ENCODE results near the gene BIN1.
"Not testable (repeated sequence)": the region's sequence is repeated elsewhere in the genome, so short reads cannot be mapped to it uniquely, and the experiment has no call there.

Gene BIN1

GRCh38 chr2:127037476-127037875 lies 69.5 kb downstream of the BIN1 start:
- TF ChIP-seq CTCF (IDR thresholded peaks at IDR 0.05): no peak
- H3K27ac ChIP-seq: no peak overlapping the region
- no peak overlapping the region for H3K4me3 ChIP-seq
- no peaks in the 10 kb centered on the region for H3K27me3 ChIP-seq
- no peaks in the 10 kb centered on the region for H3K9me3 ChIP-seq
- intact Hi-C loops (cut with DNase I; ENCODE audit: low total_unique reads): no loop called here
- DNase-seq: no peak
- H3K4me1 ChIP-seq: no peaks in the 10 kb centered on the region
- no peaks in the 10 kb centered on the region for H3K36me3 ChIP-seq

GRCh38 chr2:127034883-127035611 lies 71.9 kb downstream of the BIN1 start:
- intact Hi-C loops (cut with DNase I; ENCODE audit: low total_unique reads): no loop called here
- Histone ChIP-seq H3K9me3 (no peaks in the 10 kb centered on the region), H3K27me3 (peaks cover 0 to 7% of the 10 kb centered on the region in 2 donors), H3K4me3 (no peak overlapping the region), H3K4me1 (no peaks in the 10 kb centered on the region), H3K27ac (no peak overlapping the region), H3K36me3 (no peaks in the 10 kb centered on the region)
- no peak for TF ChIP-seq CTCF (IDR thresholded peaks at IDR 0.05)
- no peak for DNase-seq

- H3K4me1 ChIP-seq: no peaks in the 10 kb centered on the region
- no peak overlapping the region for H3K4me3 ChIP-seq
- H3K9me3 ChIP-seq: no peaks in the 10 kb centered on the region
- no peak overlapping the region for H3K27ac ChIP-seq
- TF ChIP-seq CTCF (IDR thresholded peaks at IDR 0.05): no peak
- peaks cover 0 to 7% of the 10 kb centered on the region in 2 donors for H3K27me3 ChIP-seq
- no peak for DNase-seq
- no peaks in the 10 kb centered on the region for H3K36me3 ChIP-seq
- intact Hi-C loops (cut with DNase I; ENCODE audit: low total_unique reads): no loop called here
These were observed 72.9 kb downstream of the BIN1 start for GRCh38 chr2:127034051-127034450.

- Histone ChIP-seq H3K9me3 (no peaks in the 10 kb centered on the region), H3K36me3 (no peaks in the 10 kb centered on the region), H3K4me3 (no peak overlapping the region), H3K27me3 (peaks cover 0 to 10% of the 10 kb centered on the region in 2 donors), H3K4me1 (no peaks in the 10 kb centered on the region), H3K27ac (no peak overlapping the region)
- DNase-seq: no peak
- TF ChIP-seq CTCF (IDR thresholded peaks at IDR 0.05): no peak
- intact Hi-C loops (cut with DNase I; ENCODE audit: low total_unique reads): no loop called here
These were observed 74.3 kb downstream of the BIN1 start for GRCh38 chr2:127032621-127033020.

GRCh38 chr2:127029350-127030051 lies 77.5 kb downstream of the BIN1 start:
- peaks cover 0 to 23% of the 10 kb centered on the region in 2 donors for H3K27me3 ChIP-seq
- H3K4me3 ChIP-seq: no peak overlapping the region
- no peaks in the 10 kb centered on the region for H3K9me3 ChIP-seq
- no peak for DNase-seq
- TF ChIP-seq CTCF (IDR thresholded peaks at IDR 0.05): no peak
- no peaks in the 10 kb centered on the region for H3K36me3 ChIP-seq
- no peak overlapping the region for H3K27ac ChIP-seq
- intact Hi-C loops (cut with DNase I; ENCODE audit: low total_unique reads): no loop called here
- peaks cover 0 to 17% (median 10%) of the 10 kb centered on the region in 4 donors for H3K4me1 ChIP-seq

GRCh38 chr2:127028745-127029144 lies 78.2 kb downstream of the BIN1 start:
- H3K27ac ChIP-seq; intact Hi-C loops (cut with DNase I; ENCODE audit: low total_unique reads); DNase-seq: not testable (repeated sequence)

More at GRCh38 chr2:127028745-127029144, 78.2 kb downstream of the BIN1 start:
- Histone ChIP-seq H3K4me1 (peaks cover 0 to 17% (median 10%) of the 10 kb centered on the region in 4 donors), H3K27me3 (peaks cover 0 to 23% of the 10 kb centered on the region in 2 donors)
- H3K4me3 ChIP-seq, H3K36me3 ChIP-seq, H3K9me3 ChIP-seq: not testable (repeated sequence)
